SU-DHL-6 (cell line): Measurements from ENCODE around the gene FFAR1.

ENCODE experiments used
- H2AFZ ChIP-seq: fragments of 200-600 bp; sonication (generic); 2 replicates; pipeline ENCODE4 v1.6.1; 2014; ENCODE audit warnings: low read depth, mild to moderate bottlenecking, moderate library complexity, mixed read lengths, antibody characterized with exemption, low read length; ENCODE audit not compliant: severe bottlenecking
- H3F3A ChIP-seq: fragments of 200-600 bp; shearing (Covaris generic); 2 replicates; pipeline ENCODE4 v1.6.0; 2016; ENCODE audit warnings: antibody characterized with exemption, mild to moderate bottlenecking; ENCODE audit not compliant: insufficient read depth
- H3K27ac ChIP-seq: fragments of 200-600 bp; sonication (generic); 2 replicates; pipeline ENCODE4 v1.5.1; 2016; ENCODE audit warnings: low read depth, mild to moderate bottlenecking, low read length, moderate library complexity, mixed read lengths
- H3K27me3 ChIP-seq: fragments of 200-600 bp; sonication (generic), shearing (Covaris generic); 2 replicates; pipeline ENCODE4 v1.6.0; 2014; ENCODE audit warnings: mild to moderate bottlenecking, low read length
- H3K36me3 ChIP-seq: fragments of 200-600 bp; sonication (generic); 2 replicates; pipeline ENCODE4 v1.6.1; 2014; ENCODE audit warnings: mild to moderate bottlenecking, low read length, mixed read lengths
- H3K4me2 ChIP-seq: fragments of 300-600, 200-600 bp; shearing (Covaris generic), sonication (generic); 2 replicates; pipeline ENCODE4 v1.6.0; 2014; ENCODE audit warnings: low read length, low read depth, mild to moderate bottlenecking; ENCODE audit not compliant: poor library complexity, severe bottlenecking
- H3K4me3 ChIP-seq: fragments of 200-600 bp; sonication (generic); 2 replicates; pipeline ENCODE4 v1.5.1; 2014; ENCODE audit warnings: antibody characterized with exemption, low read length, mild to moderate bottlenecking, mixed read lengths; ENCODE audit not compliant: insufficient read depth, poor library complexity, severe bottlenecking
- H3K79me2 ChIP-seq: fragments of 200-600 bp; sonication (generic); 2 replicates; pipeline ENCODE4 v1.6.1; 2014; ENCODE audit warnings: mild to moderate bottlenecking, low read length, moderate library complexity; ENCODE audit not compliant: insufficient read depth
- H3K9ac ChIP-seq: fragments of 200-600 bp; sonication (generic); 2 replicates; pipeline ENCODE4 v1.7.0; 2014; ENCODE audit warnings: mild to moderate bottlenecking, low read length
- H3K9me2 ChIP-seq: fragments of 200-600 bp; sonication (generic); replicated peaks from 2 replicates; pipeline ENCODE4 v1.6.1; 2014; ENCODE audit warnings: low read length; ENCODE audit not compliant: insufficient read depth
- H3K9me3 ChIP-seq: fragments of 200-600 bp; sonication (generic); 2 replicates; pipeline ENCODE4 v1.6.1; 2014; ENCODE audit warnings: low read length, mixed read lengths; ENCODE audit not compliant: insufficient read depth
- H4K20me1 ChIP-seq: fragments of 200-600 bp; sonication (generic); 2 replicates; pipeline ENCODE4 v1.6.1; 2014; ENCODE audit warnings: low read depth, mild to moderate bottlenecking, antibody characterized with exemption, low read length, moderate library complexity, mixed read lengths
- CTCF ChIP-seq: fragments of 200-600 bp; sonication (generic); IDR thresholded peaks from one replicate; pipeline ENCODE4 v1.5.1; 2017; ENCODE audit warnings: antibody characterized with exemption, mild to moderate bottlenecking, low read length, moderate library complexity; ENCODE audit not compliant: insufficient read depth, poor library complexity, severe bottlenecking
- EZH2phosphoT487 ChIP-seq: fragments of 200-600 bp; sonication (generic), shearing (Covaris generic); conservative IDR thresholded peaks from 2 replicates; pipeline ENCODE4 v1.6.1; 2018; ENCODE audit warnings: mild to moderate bottlenecking, antibody characterized with exemption, low read length, moderate library complexity, mixed read lengths

Gene FFAR1

GRCh38 chr19:35299523-35300338, 48.0 kb upstream of the FFAR1 start:
- Histone ChIP-seq H3F3A (peaks cover 27% of the 10 kb centered on the region), H3K9ac (no peak overlapping the region), H3K4me3 (no peak overlapping the region), H3K9me2 (no peaks in the 10 kb centered on the region), H4K20me1 (no peaks in the 10 kb centered on the region), H3K27me3 (no peaks in the 10 kb centered on the region), H3K4me2 (no peak overlapping the region), H3K27ac (no peak overlapping the region), H3K9me3 (no peaks in the 10 kb centered on the region), H2AFZ (no peak overlapping the region), H3K79me2 (no peaks in the 10 kb centered on the region), H3K36me3 (no peaks in the 10 kb centered on the region)
- TF ChIP-seq CTCF (no peak), EZH2phosphoT487 (no peak)

GRCh38 chr19:35300339-35300649, 47.4 kb upstream of the FFAR1 start:
- no peaks in the 10 kb centered on the region for H4K20me1 ChIP-seq
- no peaks in the 10 kb centered on the region for H3K9me2 ChIP-seq
- H3K36me3 ChIP-seq = no peaks in the 10 kb centered on the region
- TF ChIP-seq EZH2phosphoT487 (no peak), CTCF (no peak)
- H3K4me2 ChIP-seq = no peak overlapping the region
- H3K9me3 ChIP-seq = no peaks in the 10 kb centered on the region
- H3K9ac ChIP-seq = no peak overlapping the region
- H3K27me3 ChIP-seq = no peaks in the 10 kb centered on the region
- no peak overlapping the region for H3K4me3 ChIP-seq
- H2AFZ ChIP-seq = no peak overlapping the region
- no peaks in the 10 kb centered on the region for H3K79me2 ChIP-seq
- H3K27ac ChIP-seq = no peak overlapping the region
- H3F3A ChIP-seq = peaks cover 21% of the 10 kb centered on the region

GRCh38 chr19:35301961-35302360, 45.7 kb upstream of the FFAR1 start:
- Histone ChIP-seq H3K9me2 (no peaks in the 10 kb centered on the region), H4K20me1 (no peaks in the 10 kb centered on the region), H3K9me3 (no peaks in the 10 kb centered on the region), H3K36me3 (no peaks in the 10 kb centered on the region), H2AFZ (no peak overlapping the region), H3K27me3 (no peaks in the 10 kb centered on the region), H3K79me2 (no peaks in the 10 kb centered on the region), H3K4me3 (no peak overlapping the region), H3K4me2 (no peak overlapping the region), H3K27ac (no peak overlapping the region), H3F3A (0 out of 2 replicates have a peak, but pooled peaks cover 5% of the 10 kb centered on the region), H3K9ac (no peak overlapping the region)
- TF ChIP-seq EZH2phosphoT487 (no peak), CTCF (no peak)
